Epithelial cell of umbilical artery (primary cell): ENCODE measurements around the gene ATOH7. TPM values are rescaled to one million over a fixed set of nuclear protein-coding genes. Genes with fewer than 3 reads are reported as not detected.

Experiments used
- total RNA-seq: library from RNA; depleted of rRNA; stranded (reverse); fragments of >200 nt; gene quantifications from 2 replicates; pipeline ENCODE4 v1.2.3, GENCODE V29; 2014

Gene ATOH7
- 0.15 TPM in 1 of 2 replicates, not detected in the other for total RNA-seq

GRCh38 chr10:68231817-68232251 is at the start of gene ATOH7:
TSS of gene ATOH7 (minus strand) at chr10:68232113. CDS start at chr10:68231677, 436 bp downstream.

Other genes starting within 250 kb of the ATOH7 start
- 34.8 and 62.9 TPM in 2 replicates for gene HERC4, start 156.8 kb downstream of the ATOH7 start, total RNA-seq
- gene MYPN, start 122.6 kb downstream of the ATOH7 start, total RNA-seq = not detected in 2 replicates
- gene HNRNPH3, start 100.0 kb upstream of the ATOH7 start, total RNA-seq = 28.6 and 35.1 TPM in 2 replicates
- 1.9 and 3.5 TPM in 2 replicates for gene PBLD, start 100.8 kb upstream of the ATOH7 start, total RNA-seq
- gene RUFY2, start 175.2 kb upstream of the ATOH7 start, total RNA-seq = 18.8 and 20.4 TPM in 2 replicates
- gene DNA2, start 239.9 kb upstream of the ATOH7 start, total RNA-seq = 11.0 and 15.2 TPM in 2 replicates